Measurements from ENCODE around the gene RPS15A.
"Not testable (repeated sequence)": the region's sequence is repeated elsewhere in the genome, so short reads cannot be mapped to it uniquely, and the experiment has no call there.

The RPS15A gene

DNA sequence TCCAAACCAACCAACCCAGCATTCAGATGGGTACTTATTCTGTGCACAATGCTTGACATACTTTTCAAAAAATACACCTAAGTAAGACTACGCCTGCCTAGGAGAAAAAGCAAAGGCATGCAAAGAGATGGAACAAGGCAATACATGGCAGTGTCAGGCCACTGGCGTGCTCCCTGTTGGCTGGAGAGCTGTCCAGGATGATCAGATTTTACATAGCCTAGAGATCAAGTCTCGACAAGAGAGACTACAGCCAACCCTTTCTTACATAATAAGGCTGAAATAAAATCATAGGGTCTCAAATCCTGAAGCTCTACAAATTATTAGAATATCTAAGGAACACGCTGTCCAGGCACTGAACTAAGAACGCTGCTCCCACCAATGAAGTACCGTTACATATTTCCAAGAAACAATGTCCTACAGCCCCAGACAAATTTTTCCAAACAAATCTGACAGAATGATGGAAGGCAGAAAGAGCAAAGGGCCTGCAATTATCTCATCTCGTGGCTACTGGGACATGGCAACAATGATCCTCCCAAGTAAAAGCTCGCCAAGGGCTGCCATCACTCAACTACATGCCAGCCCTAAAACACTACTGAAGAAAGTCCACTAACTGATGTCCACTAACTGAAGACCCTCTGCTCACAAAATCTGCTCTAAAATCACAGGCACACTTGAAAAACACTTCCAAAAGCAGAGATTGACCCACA, 5.1 kb downstream of the RPS15A start:
- H3K9ac ChIP-seq (ENCODE audit: low read length): no peak overlapping the region

DNA sequence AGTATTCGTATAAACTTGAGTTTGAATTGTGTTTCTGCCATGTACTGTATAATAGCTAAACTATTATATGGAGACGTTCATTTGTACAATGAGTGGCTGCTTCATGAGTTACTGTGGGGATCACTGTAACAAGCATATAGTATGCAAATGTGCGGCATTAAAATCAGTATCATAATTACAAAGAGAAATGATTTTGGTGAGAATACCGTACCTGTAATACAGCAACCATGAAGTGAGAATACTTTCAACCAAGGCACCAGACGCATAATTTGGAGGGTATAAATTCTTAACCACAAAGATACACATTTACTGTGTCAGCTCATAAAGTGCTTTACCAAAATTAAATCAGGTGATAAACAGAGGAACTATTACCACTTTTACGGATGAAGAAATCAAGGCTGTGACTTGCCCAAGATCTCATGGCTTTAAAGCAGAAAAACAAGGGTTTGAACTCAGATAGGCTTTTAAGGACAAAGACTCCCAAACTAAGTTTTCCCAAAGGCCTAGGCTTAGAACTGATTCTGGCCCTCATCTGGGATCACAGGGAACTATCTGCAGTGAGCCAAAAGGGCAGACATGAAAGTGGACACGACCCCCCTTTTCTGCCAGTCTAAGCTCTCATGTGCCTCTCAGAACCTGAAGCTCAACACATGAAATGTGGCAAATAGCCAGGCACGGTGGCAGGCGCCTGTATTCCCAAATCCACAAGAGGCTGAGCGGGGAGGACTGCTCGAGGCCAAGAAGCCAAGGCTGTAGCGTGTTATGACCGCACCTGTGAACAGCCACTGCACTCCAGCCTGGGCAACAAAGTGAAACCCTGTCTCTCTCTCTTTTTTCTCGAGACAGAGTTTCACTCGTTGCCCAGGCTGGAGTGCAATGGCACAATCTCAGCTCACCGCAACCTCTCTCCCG, 6.4 kb downstream of the RPS15A start:
- peaks cover 45% of the 10 kb centered on the region for H3K36me3 ChIP-seq (ENCODE audit: low read length)

More for the DNA sequence above, 5.1 kb downstream of the RPS15A start:
- H3K36me3 ChIP-seq (ENCODE audit: low read length): peaks cover 55% of the 10 kb centered on the region
- TF ChIP-seq EZH2phosphoT487 (conservative IDR thresholded peaks at IDR 0.05; ENCODE audit: low read length): no peak
- TF ChIP-seq, protein P1, sequence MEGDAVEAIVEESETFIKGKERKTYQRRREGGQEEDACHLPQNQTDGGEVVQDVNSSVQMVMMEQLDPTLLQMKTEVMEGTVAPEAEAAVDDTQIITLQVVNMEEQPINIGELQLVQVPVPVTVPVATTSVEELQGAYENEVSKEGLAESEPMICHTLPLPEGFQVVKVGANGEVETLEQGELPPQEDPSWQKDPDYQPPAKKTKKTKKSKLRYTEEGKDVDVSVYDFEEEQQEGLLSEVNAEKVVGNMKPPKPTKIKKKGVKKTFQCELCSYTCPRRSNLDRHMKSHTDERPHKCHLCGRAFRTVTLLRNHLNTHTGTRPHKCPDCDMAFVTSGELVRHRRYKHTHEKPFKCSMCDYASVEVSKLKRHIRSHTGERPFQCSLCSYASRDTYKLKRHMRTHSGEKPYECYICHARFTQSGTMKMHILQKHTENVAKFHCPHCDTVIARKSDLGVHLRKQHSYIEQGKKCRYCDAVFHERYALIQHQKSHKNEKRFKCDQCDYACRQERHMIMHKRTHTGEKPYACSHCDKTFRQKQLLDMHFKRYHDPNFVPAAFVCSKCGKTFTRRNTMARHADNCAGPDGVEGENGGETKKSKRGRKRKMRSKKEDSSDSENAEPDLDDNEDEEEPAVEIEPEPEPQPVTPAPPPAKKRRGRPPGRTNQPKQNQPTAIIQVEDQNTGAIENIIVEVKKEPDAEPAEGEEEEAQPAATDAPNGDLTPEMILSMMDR (IDR thresholded peaks at IDR 0.05; ENCODE audit: insufficient read depth, low read length, poor library complexity, severe bottlenecking): no peak
- no peaks in the 10 kb centered on the region for H3K9me3 ChIP-seq (ENCODE audit: insufficient read depth, low read length)
- peaks cover 66% of the 10 kb centered on the region for H4K20me1 ChIP-seq (ENCODE audit: low read depth, low read length)
- H3K4me3 ChIP-seq (ENCODE audit: insufficient read depth, low read length, poor library complexity, severe bottlenecking): no peak overlapping the region
- H3K79me2 ChIP-seq (ENCODE audit: insufficient read depth, low read length): peaks cover 78% of the 10 kb centered on the region
- no peaks in the 10 kb centered on the region for H3K27me3 ChIP-seq (ENCODE audit: low read length)
- no peak overlapping the region for H3K27ac ChIP-seq (ENCODE audit: low read depth, low read length)
- no peaks in the 10 kb centered on the region for H3K9me2 ChIP-seq (replicated peaks; ENCODE audit: insufficient read depth, low read length)
- H2AFZ ChIP-seq (ENCODE audit: low read depth, low read length, severe bottlenecking): no peak overlapping the region
- peak overlapping the region; percentile 6 for H3K4me2 ChIP-seq (ENCODE audit: low read depth, low read length, poor library complexity, severe bottlenecking)
- H3F3A ChIP-seq (ENCODE audit: insufficient read depth): peaks cover 48% of the 10 kb centered on the region

DNA sequence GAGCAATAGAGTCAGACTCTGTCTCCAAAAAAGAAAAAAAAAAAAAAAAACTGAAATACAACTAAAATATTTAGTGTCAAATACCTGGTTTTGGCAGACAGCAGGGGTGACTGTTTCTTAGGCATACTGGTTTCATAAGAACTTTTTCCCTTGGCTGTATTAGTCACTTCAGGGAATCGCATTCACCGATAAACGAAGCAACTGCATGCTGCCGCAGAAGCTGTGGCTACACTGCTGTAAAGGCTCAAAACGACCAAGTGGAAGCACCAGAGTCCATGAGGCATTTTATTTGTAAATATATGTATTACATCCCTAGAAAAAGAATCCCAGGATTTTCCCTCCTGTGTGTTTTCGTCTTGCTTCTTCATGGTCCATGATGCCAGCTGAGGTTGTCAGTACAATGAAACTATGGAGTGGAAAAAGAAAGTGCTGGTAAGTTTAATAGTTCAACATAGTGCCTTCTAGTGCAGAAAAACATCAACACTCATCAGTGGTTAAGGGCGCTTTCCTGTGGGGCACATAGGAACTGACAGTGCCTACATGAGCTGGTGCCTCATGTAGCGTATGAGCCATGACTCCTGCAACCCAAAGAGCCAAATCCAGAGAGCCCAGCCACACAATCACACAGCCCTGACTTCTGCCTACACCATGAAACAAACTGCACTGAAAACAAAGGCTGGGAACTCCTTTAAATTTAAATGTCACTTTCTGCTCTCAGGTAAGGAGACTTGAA, 7.3 kb downstream of the RPS15A start:
- Histone ChIP-seq H3K79me2 (ENCODE audit: insufficient read depth, low read length) (peaks cover 56% of the 10 kb centered on the region), H4K20me1 (ENCODE audit: low read depth, low read length) (peaks cover 51% of the 10 kb centered on the region), H3K9me2 (replicated peaks; ENCODE audit: insufficient read depth, low read length) (no peaks in the 10 kb centered on the region), H3F3A (ENCODE audit: insufficient read depth) (peaks cover 36% of the 10 kb centered on the region; the same call in 1 of the 2 replicates), H3K4me3 (ENCODE audit: insufficient read depth, low read length, poor library complexity, severe bottlenecking) (no peak overlapping the region), H3K9me3 (ENCODE audit: insufficient read depth, low read length) (no peaks in the 10 kb centered on the region), H3K36me3 (ENCODE audit: low read length) (peaks cover 37% of the 10 kb centered on the region), H2AFZ (ENCODE audit: low read depth, low read length, severe bottlenecking) (no peak overlapping the region), H3K4me2 (ENCODE audit: low read depth, low read length, poor library complexity, severe bottlenecking) (no peak overlapping the region), H3K9ac (ENCODE audit: low read length) (no peak overlapping the region), H3K27ac (ENCODE audit: low read depth, low read length) (no peak overlapping the region), H3K27me3 (ENCODE audit: low read length) (no peaks in the 10 kb centered on the region)
- no peak for TF ChIP-seq EZH2phosphoT487 (conservative IDR thresholded peaks at IDR 0.05; ENCODE audit: low read length)
- TF ChIP-seq, protein P1 (IDR thresholded peaks at IDR 0.05; ENCODE audit: insufficient read depth, low read length, poor library complexity, severe bottlenecking): no peak

More for the DNA sequence above, 6.4 kb downstream of the RPS15A start:
- TF ChIP-seq EZH2phosphoT487 (conservative IDR thresholded peaks at IDR 0.05; ENCODE audit: low read length): no peak
- TF ChIP-seq, protein P1 (IDR thresholded peaks at IDR 0.05; ENCODE audit: insufficient read depth, low read length, poor library complexity, severe bottlenecking): no peak
- Histone ChIP-seq H4K20me1 (ENCODE audit: low read depth, low read length) (peaks cover 58% of the 10 kb centered on the region), H3K4me2 (ENCODE audit: low read depth, low read length, poor library complexity, severe bottlenecking) (no peak overlapping the region), H3F3A (ENCODE audit: insufficient read depth) (peaks cover 40% of the 10 kb centered on the region; the same call in 1 of the 2 replicates), H3K9me3 (ENCODE audit: insufficient read depth, low read length) (no peaks in the 10 kb centered on the region), H3K79me2 (ENCODE audit: insufficient read depth, low read length) (peaks cover 64% of the 10 kb centered on the region), H3K9me2 (replicated peaks; ENCODE audit: insufficient read depth, low read length) (no peaks in the 10 kb centered on the region), H3K9ac (ENCODE audit: low read length) (no peak overlapping the region), H3K4me3 (ENCODE audit: insufficient read depth, low read length, poor library complexity, severe bottlenecking) (no peak overlapping the region), H3K27me3 (ENCODE audit: low read length) (no peaks in the 10 kb centered on the region), H2AFZ (ENCODE audit: low read depth, low read length, severe bottlenecking) (no peak overlapping the region), H3K27ac (ENCODE audit: low read depth, low read length) (no peak overlapping the region)

DNA sequence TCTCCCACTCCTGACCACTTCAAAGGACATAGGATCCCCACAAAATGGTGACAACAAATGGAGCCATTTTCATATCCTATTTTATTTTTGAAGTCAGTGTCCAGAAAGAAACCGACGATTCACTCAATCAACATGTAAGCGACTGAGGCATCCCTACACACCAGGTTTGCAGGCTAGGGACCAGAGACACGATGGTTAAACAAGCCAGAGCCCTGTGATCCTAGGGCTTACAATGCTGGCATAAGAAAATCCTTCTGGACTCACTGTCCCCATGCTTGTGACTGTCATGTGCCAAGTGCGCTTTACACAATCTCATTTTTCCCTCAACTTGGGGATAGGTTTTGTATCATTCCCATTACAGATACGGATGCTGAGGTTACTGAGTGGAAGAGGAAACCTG, 8.9 kb downstream of the RPS15A start:
- not testable (repeated sequence) for H3K27me3 ChIP-seq (ENCODE audit: low read length); H2AFZ ChIP-seq (ENCODE audit: low read depth, low read length, severe bottlenecking); H3K4me2 ChIP-seq (ENCODE audit: low read depth, low read length, poor library complexity, severe bottlenecking); H3K27ac ChIP-seq (ENCODE audit: low read depth, low read length); H3K4me3 ChIP-seq (ENCODE audit: insufficient read depth, low read length, poor library complexity, severe bottlenecking); H3K9ac ChIP-seq (ENCODE audit: low read length); H3K9me3 ChIP-seq (ENCODE audit: insufficient read depth, low read length); H3K9me2 ChIP-seq (replicated peaks; ENCODE audit: insufficient read depth, low read length)
- H4K20me1 ChIP-seq (ENCODE audit: low read depth, low read length): peaks cover 36% of the 10 kb centered on the region
- peaks cover 30% of the 10 kb centered on the region; the same call in 1 of the 2 replicates for H3F3A ChIP-seq (ENCODE audit: insufficient read depth)
- H3K79me2 ChIP-seq (ENCODE audit: insufficient read depth, low read length): peaks cover 39% of the 10 kb centered on the region
- H3K36me3 ChIP-seq (ENCODE audit: low read length): peaks cover 25% of the 10 kb centered on the region
